Measurements from ENCODE around the gene NSD2.

NSD2 gene

GRCh38 chr4:2008921-2009650 lies 137.9 kb downstream of the NSD2 start, which contains the start of gene NELFA (continued):
- TF ChIP-seq ZNF148 (tag by site-specific recombination; IDR thresholded peaks at IDR 0.05; ENCODE audit: borderline replicate concordance): no peak
- TF ChIP-seq ZBTB8A (tag by site-specific recombination; IDR thresholded peaks at IDR 0.05): peak; percentile 85
- peak; percentile 89 for TF ChIP-seq REST (tag by site-specific recombination; IDR thresholded peaks at IDR 0.05)
- peak; percentile 38; the same call in 1 of the 2 replicates for TF ChIP-seq KLF9 (tag by site-specific recombination; IDR thresholded peaks at IDR 0.05; ENCODE audit: low read depth)
- no peak for TF ChIP-seq ZNF202 (tag by site-specific recombination; IDR thresholded peaks at IDR 0.05; ENCODE audit: borderline replicate concordance)
- no peak for TF ChIP-seq AEBP2 (tag by site-specific recombination; IDR thresholded peaks at IDR 0.05; ENCODE audit: borderline replicate concordance)
- no peak for TF ChIP-seq ZNF677 (tag by site-specific recombination; IDR thresholded peaks at IDR 0.05)
- no peak for TF ChIP-seq ZNF211 (tag by site-specific recombination; IDR thresholded peaks at IDR 0.05; ENCODE audit: low read depth)
- TF ChIP-seq ZNF335 (tag by site-specific recombination; conservative IDR thresholded peaks at IDR 0.05): peak; percentile 79; the same call in 1 of the 2 replicates
- TF ChIP-seq PRDM2 (tag by site-specific recombination; IDR thresholded peaks at IDR 0.05; ENCODE audit: borderline replicate concordance): no peak; the same call in 1 of the 2 replicates
- peak; percentile 95 for TF ChIP-seq ZBTB21 (tag by site-specific recombination; IDR thresholded peaks at IDR 0.05)
- peak; percentile 24; the same call in 1 of the 2 replicates for TF ChIP-seq ZNF10 (tag by site-specific recombination; IDR thresholded peaks at IDR 0.05)
- TF ChIP-seq EGR2 (tag by site-specific recombination; IDR thresholded peaks at IDR 0.05; ENCODE audit: low read depth): no peak
- TF ChIP-seq ZNF26 (tag by site-specific recombination; IDR thresholded peaks at IDR 0.05): no peak
- TF ChIP-seq OSR2 (tag by site-specific recombination; IDR thresholded peaks at IDR 0.05): peak; percentile 30
- peak; percentile 58 for TF ChIP-seq ZBTB44 (tag by site-specific recombination; IDR thresholded peaks at IDR 0.05)
- TF ChIP-seq ZNF248 (tag by site-specific recombination; IDR thresholded peaks at IDR 0.05): no peak
- peak; percentile 36 for TF ChIP-seq SP2 (tag by site-specific recombination; IDR thresholded peaks at IDR 0.05)
- peak; percentile 73; the same call in 1 of the 2 replicates for TF ChIP-seq ZFP37 (tag by site-specific recombination; IDR thresholded peaks at IDR 0.05)
- peak; percentile 69 for TF ChIP-seq ZNF121 (tag by site-specific recombination; IDR thresholded peaks at IDR 0.05)
- TF ChIP-seq ZNF747 (tag by site-specific recombination; IDR thresholded peaks at IDR 0.05): no peak
- peak; percentile 90 for TF ChIP-seq ZNF76 (tag by site-specific recombination; IDR thresholded peaks at IDR 0.05; ENCODE audit: borderline replicate concordance, low read depth)
